Activated T-helper 17 cell treated with anti-CD3 and anti-CD28 coated beads, Interleukin-2, amount 50 U/mL, for 72 hours (primary cell): ENCODE results near the gene SIRPA. TPM values are rescaled to one million over a fixed set of nuclear protein-coding genes. Genes with fewer than 3 reads are reported as not detected.

Experiments
- ATAC-seq: fragments of 150-1000 bp; cut with Tn5 transposase; replicated peaks from 2 replicates; pipeline ENCODE4 v1.10.0; 2021; ENCODE audit warnings: mild to moderate bottlenecking, moderate library complexity
- H3K27ac Mint-ChIP-seq: one replicate; pipeline ENCODE4 v1.8.0; 2022; ENCODE audit warnings: mixed read lengths
- H3K27me3 Mint-ChIP-seq: one replicate; pipeline ENCODE4 v1.8.0; 2022; ENCODE audit warnings: mixed read lengths
- H3K36me3 Mint-ChIP-seq: one replicate; pipeline ENCODE4 v1.8.0; 2022; ENCODE audit warnings: low read depth, mild to moderate bottlenecking, mixed read lengths
- H3K4me1 Mint-ChIP-seq: one replicate; pipeline ENCODE4 v1.8.0; 2022; ENCODE audit warnings: mixed read lengths
- H3K4me3 Mint-ChIP-seq: one replicate; pipeline ENCODE4 v1.8.0; 2022; ENCODE audit warnings: mild to moderate bottlenecking, mixed read lengths
- H3K9me3 Mint-ChIP-seq: one replicate; pipeline ENCODE4 v1.8.0; 2022; ENCODE audit warnings: mixed read lengths
- total RNA-seq, 2 donors: library from RNA; stranded (reverse); gene quantifications; one replicate each; pipeline ENCODE4 v1.2.3, GENCODE V29; 2022

The SIRPA gene
- total RNA-seq, 2 donors from 2014 or later = 0.05 TPM; not detected in 1

DNA sequence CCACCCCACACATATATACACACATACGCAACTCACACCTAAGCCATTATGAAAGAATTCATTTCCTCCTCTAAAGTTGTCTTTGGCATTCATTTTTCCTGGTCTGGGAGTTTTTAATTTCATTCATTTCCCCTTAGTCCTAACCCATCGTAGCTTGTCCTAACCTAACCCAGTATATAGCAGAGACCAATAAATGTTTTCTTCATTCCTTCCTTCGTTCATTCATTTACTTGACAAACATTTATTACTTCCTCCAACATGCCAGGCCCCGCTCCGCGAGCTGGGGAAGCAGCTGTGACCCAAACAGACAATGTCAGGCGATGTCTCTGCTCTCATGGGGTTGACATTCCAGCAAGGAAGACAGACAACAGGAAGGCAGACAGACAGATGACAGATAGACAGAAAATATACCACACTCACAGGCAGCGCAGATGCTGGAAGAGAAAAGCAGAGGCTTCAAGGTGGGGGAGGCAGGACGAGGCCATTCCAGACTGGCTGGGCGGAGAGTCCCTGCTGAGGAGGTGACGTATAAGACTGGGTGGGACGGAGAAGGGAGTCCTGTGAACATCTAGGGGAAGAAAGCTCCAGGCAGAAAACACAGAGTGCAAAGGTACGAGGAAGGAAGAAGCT lies 33.7 kb upstream of the SIRPA start:
- H3K4me1 Mint-ChIP-seq = no peaks in the 10 kb centered on the region
- peaks cover 30% of the 10 kb centered on the region for H3K27me3 Mint-ChIP-seq
- no peak for ATAC-seq
- H3K9me3 Mint-ChIP-seq = no peaks in the 10 kb centered on the region
- H3K36me3 Mint-ChIP-seq = no peaks in the 10 kb centered on the region
- H3K4me3 Mint-ChIP-seq = no peak overlapping the region
- H3K27ac Mint-ChIP-seq = no peak overlapping the region

- H3K27me3 Mint-ChIP-seq = peaks cover 35% of the 10 kb centered on the region
- no peaks in the 10 kb centered on the region for H3K36me3 Mint-ChIP-seq
- ATAC-seq = no peak
- no peaks in the 10 kb centered on the region for H3K4me1 Mint-ChIP-seq
- no peak overlapping the region for H3K4me3 Mint-ChIP-seq
- no peak overlapping the region for H3K27ac Mint-ChIP-seq
- H3K9me3 Mint-ChIP-seq = no peaks in the 10 kb centered on the region
Measured at GRCh38 chr20:1861996-1862662, 33.1 kb upstream of the SIRPA start.

GRCh38 chr20:1862663-1863053 lies 32.5 kb upstream of the SIRPA start:
- H3K4me1 Mint-ChIP-seq = no peaks in the 10 kb centered on the region

GRCh38 chr20:1863296-1863695 lies 31.9 kb upstream of the SIRPA start:
- H3K27me3 Mint-ChIP-seq = peaks cover 42% of the 10 kb centered on the region
- no peaks in the 10 kb centered on the region for H3K9me3 Mint-ChIP-seq
- H3K36me3 Mint-ChIP-seq = no peaks in the 10 kb centered on the region
- H3K27ac Mint-ChIP-seq = no peak overlapping the region
- ATAC-seq = no peak
- no peaks in the 10 kb centered on the region for H3K4me1 Mint-ChIP-seq
- no peak overlapping the region for H3K4me3 Mint-ChIP-seq

More at GRCh38 chr20:1862663-1863053, 32.5 kb upstream of the SIRPA start:
- no peaks in the 10 kb centered on the region for H3K36me3 Mint-ChIP-seq
- no peak overlapping the region for H3K4me3 Mint-ChIP-seq
- H3K27me3 Mint-ChIP-seq = peaks cover 38% of the 10 kb centered on the region
- H3K9me3 Mint-ChIP-seq = no peaks in the 10 kb centered on the region
- no peak overlapping the region for H3K27ac Mint-ChIP-seq
- no peak for ATAC-seq

- Mint-ChIP-seq H3K36me3 (no peaks in the 10 kb centered on the region), H3K27me3 (peaks cover 50% of the 10 kb centered on the region), H3K9me3 (no peaks in the 10 kb centered on the region), H3K4me3 (no peak overlapping the region), H3K4me1 (no peaks in the 10 kb centered on the region), H3K27ac (no peak overlapping the region)
- no peak for ATAC-seq
Measured at GRCh38 chr20:1866834-1867233, 28.4 kb upstream of the SIRPA start.

GRCh38 chr20:1867495-1868260 lies 27.5 kb upstream of the SIRPA start:
- no peak overlapping the region for H3K4me3 Mint-ChIP-seq
- H3K27ac Mint-ChIP-seq = no peak overlapping the region
- H3K27me3 Mint-ChIP-seq = peaks cover 51% of the 10 kb centered on the region
- H3K9me3 Mint-ChIP-seq = no peaks in the 10 kb centered on the region
- H3K4me1 Mint-ChIP-seq = no peaks in the 10 kb centered on the region
- no peaks in the 10 kb centered on the region for H3K36me3 Mint-ChIP-seq
- no peak for ATAC-seq

GRCh38 chr20:1868856-1869255 lies 26.4 kb upstream of the SIRPA start:
- Mint-ChIP-seq H3K4me3 (no peak overlapping the region), H3K27me3 (peaks cover 49% of the 10 kb centered on the region), H3K4me1 (no peaks in the 10 kb centered on the region), H3K36me3 (no peaks in the 10 kb centered on the region), H3K9me3 (no peaks in the 10 kb centered on the region), H3K27ac (no peak overlapping the region)
- ATAC-seq = no peak

DNA sequence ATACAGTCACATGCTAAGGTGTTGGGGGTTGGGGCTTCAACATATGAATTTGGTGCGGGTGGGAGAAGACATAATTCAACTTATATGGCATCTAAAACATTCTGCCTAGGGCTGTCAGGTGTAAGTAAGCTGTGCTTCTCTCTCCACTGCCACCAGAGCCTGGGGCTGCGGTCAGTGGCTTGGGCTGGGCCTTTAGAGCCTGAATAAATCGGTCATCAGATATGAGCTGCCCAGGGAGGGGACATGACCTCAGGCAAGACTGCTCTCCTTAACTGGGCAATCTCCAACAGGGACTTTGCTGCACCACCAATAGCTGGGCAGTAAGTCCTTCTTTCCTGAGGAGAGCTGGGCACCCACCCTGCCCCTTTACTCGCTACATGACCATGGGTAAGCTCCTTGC lies 24.9 kb upstream of the SIRPA start:
- Mint-ChIP-seq H3K4me1 (no peaks in the 10 kb centered on the region), H3K27me3 (peaks cover 50% of the 10 kb centered on the region), H3K27ac (no peak overlapping the region), H3K4me3 (no peak overlapping the region), H3K9me3 (no peaks in the 10 kb centered on the region), H3K36me3 (no peaks in the 10 kb centered on the region)
- ATAC-seq = no peak

- Mint-ChIP-seq H3K36me3 (no peaks in the 10 kb centered on the region), H3K9me3 (no peaks in the 10 kb centered on the region), H3K4me3 (no peak overlapping the region), H3K27ac (no peak overlapping the region), H3K4me1 (no peaks in the 10 kb centered on the region), H3K27me3 (peaks cover 48% of the 10 kb centered on the region)
- no peak for ATAC-seq
Measured at GRCh38 chr20:1870792-1871550, 24.2 kb upstream of the SIRPA start.

DNA sequence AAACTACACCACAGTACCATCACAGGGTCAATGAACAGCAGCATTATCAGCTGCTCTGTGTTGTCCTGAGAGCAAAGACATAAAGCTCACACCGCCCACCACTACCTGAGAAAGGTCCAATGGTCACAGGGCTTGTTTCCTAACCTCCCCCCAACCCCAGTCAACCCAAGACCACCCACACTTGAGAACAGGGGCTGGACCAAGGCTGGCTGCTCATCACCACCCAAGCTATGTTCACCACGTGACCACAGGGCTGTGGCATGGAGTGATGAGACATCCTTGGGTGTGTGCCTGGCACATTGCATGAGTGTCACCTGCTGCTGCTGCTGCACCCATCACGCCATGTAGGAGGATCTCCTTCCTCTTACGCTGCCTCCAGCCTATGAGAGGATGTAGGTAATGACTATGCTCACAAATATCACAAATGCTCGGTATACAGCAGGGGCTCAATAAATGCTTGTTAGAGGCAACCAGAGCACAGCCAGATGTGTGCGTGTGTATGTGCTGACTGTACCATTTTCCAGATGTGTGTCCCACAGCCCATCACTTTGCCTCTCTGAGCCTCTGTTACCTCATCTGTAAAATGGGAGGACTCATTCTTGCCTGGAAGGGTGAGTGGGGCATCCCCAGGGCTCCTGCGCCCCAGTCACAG lies 23.3 kb upstream of the SIRPA start:
- H3K9me3 Mint-ChIP-seq = no peaks in the 10 kb centered on the region
- peaks cover 40% of the 10 kb centered on the region for H3K27me3 Mint-ChIP-seq
- H3K36me3 Mint-ChIP-seq = no peaks in the 10 kb centered on the region
- no peak overlapping the region for H3K4me3 Mint-ChIP-seq
- H3K27ac Mint-ChIP-seq = no peak overlapping the region
- no peaks in the 10 kb centered on the region for H3K4me1 Mint-ChIP-seq
- ATAC-seq = peak; percentile 75

- Mint-ChIP-seq H3K36me3 (no peaks in the 10 kb centered on the region), H3K4me3 (no peak overlapping the region), H3K27ac (no peak overlapping the region), H3K9me3 (no peaks in the 10 kb centered on the region), H3K27me3 (peaks cover 36% of the 10 kb centered on the region), H3K4me1 (no peaks in the 10 kb centered on the region)
- peak; percentile 69 for ATAC-seq
Measured at GRCh38 chr20:1872459-1873097, 22.6 kb upstream of the SIRPA start.

DNA sequence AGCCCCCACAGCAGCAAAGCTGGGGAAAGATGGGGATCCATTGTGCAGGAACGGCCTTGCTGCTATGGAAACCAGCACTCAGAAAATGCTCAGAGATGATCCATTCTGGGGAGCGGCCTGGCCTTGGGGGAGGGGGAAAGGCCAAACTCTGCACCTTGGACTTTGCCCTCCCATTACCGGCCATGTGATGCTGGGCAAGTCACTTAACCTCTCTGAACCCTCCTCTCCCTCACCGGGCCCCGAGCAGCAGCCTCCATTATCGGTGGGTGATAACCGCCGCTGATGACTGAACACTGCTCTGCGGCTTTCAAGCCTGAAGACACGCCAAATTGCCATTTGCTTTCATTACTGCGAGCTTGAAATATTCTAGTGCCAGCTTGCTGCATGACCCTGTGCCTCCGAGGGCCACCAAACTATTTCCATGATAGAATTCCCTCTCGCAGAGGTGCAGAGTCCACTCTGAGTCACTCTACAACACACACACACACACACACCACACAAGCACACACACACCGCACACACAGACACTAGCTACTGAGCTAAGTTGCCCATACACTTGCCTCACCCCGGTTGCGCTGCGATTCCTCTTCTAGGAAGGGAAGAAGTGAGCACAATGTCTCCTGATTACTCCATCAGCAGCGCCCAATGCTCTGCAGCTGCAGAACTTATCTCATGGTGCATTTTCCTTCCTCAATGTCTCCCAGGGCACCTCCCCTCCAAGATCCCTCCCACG lies 20.6 kb upstream of the SIRPA start:
- no peaks in the 10 kb centered on the region for H3K4me1 Mint-ChIP-seq
- ATAC-seq = no peak
- no peak overlapping the region for H3K4me3 Mint-ChIP-seq
- H3K27ac Mint-ChIP-seq = no peak overlapping the region
- no peaks in the 10 kb centered on the region for H3K36me3 Mint-ChIP-seq
- H3K27me3 Mint-ChIP-seq = peaks cover 24% of the 10 kb centered on the region
- no peaks in the 10 kb centered on the region for H3K9me3 Mint-ChIP-seq

DNA sequence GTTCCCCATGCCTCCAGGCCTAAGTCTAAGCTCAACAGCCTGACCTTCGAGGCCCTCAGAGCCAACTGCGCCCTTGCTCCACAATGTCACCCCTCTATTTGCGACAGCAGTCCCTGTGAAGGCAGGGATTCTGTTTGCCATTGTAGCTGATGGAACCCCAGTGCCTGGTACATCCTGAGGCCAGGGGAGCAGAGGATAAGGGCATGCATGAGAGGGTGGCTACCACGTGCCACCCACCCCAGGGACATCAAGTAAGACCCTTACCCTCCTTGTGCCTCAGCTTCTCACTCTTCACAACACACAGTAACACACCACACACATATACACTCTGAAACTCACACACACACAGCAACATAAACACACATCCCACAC lies 20.0 kb upstream of the SIRPA start:
- ATAC-seq = no peak
- no peaks in the 10 kb centered on the region for H3K36me3 Mint-ChIP-seq
- no peaks in the 10 kb centered on the region for H3K9me3 Mint-ChIP-seq
- H3K4me3 Mint-ChIP-seq = no peak overlapping the region
- no peak overlapping the region for H3K27ac Mint-ChIP-seq
- peaks cover 19% of the 10 kb centered on the region for H3K27me3 Mint-ChIP-seq
- H3K4me1 Mint-ChIP-seq = no peaks in the 10 kb centered on the region
